Right renal cortex interstitium (tissue), 3 donors: ENCODE results near the gene ATP12A. TPM values are rescaled to one million over a fixed set of nuclear protein-coding genes. Genes with fewer than 3 reads are reported as not detected.
"Not testable (repeated sequence)": the region's sequence is repeated elsewhere in the genome, so short reads cannot be mapped to it uniquely, and the experiment has no call there.

Experiments used
- DNase-seq, 3 donors: peaks; one replicate each; pipeline ENCODE4 v3.0.0-alpha.2; 2013; ENCODE audit warnings: low read depth in 3 of 3, low spot score in 2 of 3
- polyA plus RNA-seq, 3 donors: library from polyadenylated mRNA; unstranded; fragments of 120-200 nt; gene quantifications; one replicate each; pipeline ENCODE4 v1.2.1, GENCODE V29; 2013; ENCODE audit not compliant: insufficient read length in 3 of 3

Gene ATP12A
- polyA plus RNA-seq, 3 donors, result 17.0 to 33.9 (median 17.9) TPM

DNA sequence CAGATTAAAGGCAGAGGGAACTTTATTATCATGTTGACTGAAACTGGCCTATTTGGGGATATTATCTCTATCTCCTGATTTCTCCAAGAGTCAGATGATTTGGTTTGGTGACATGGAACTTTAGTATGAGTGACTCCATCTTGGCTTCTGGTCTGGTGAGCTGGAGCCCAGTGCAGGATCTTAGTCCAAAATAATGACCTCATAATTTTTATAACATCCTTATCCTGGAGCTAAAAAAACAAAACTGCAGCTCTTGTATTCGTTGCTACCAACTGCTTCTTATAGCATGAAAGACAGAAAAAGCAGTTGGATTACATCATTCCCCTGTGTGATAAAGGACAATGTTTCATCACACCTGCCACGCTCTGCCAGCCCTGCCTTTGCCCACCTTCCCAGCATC is 44.5 kb downstream of the ATP12A start:
- DNase-seq, result no peak

DNA sequence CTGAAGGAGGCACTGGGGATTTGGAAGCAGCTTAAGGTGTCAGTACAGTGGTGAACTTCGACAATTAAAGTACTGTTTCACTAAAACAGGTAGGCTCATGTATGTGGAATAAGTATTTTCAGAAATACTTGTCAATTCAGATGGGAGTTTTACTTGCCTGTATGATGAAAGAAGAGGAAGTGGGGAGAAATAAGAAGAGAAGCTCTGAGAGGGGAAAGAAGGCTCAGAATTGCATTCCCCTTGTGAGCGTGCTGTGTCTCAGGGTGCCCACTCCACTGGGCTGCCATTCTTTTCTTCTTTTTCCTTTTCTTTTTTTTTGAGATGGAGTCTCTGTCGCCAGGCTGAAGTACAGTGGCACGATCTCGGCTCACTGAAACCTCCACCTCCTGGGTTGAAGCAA is 45.2 kb downstream of the ATP12A start:
- no peak for DNase-seq

DNA sequence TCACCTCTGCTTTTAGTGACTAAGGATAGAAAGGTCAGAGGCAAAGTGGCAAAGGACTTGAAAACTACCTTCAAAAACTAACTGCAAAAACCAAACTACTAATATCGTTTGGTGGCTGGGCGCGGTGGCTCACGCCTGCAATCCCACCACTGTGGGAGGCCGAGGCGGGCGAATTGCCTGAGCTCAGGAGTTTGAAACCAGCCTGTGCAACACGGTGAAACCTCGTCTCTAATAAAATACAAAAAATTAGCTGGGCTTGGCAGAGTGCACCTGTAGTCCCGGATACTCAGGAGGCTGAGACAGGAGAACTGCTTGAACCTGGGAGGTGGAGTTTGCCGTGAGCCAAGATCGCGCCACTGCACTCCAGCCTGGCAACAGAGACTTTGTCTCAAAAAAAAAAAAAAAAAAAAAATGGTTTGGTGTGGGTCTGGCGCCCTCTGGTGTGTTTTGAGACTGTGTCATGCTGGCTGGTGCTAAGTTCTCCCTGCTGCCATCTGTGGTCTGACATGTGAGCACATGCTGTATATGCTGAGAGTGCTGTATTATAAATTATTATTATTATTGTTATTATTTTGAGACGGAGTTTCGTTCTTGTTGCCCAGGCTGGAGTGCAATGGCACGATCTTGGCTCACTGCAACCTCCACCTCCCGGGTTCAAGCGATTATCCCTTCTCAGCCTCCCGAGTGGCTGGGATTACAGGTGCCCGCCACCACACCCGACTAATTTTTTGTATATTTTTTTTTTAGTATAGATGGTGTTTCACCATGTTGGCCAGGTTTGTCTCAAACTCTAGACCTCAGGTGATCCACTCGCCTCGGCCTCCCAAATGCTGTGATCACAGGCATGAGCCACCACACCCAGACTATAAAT is 47.8 kb downstream of the ATP12A start:
- DNase-seq, result no peak

DNA sequence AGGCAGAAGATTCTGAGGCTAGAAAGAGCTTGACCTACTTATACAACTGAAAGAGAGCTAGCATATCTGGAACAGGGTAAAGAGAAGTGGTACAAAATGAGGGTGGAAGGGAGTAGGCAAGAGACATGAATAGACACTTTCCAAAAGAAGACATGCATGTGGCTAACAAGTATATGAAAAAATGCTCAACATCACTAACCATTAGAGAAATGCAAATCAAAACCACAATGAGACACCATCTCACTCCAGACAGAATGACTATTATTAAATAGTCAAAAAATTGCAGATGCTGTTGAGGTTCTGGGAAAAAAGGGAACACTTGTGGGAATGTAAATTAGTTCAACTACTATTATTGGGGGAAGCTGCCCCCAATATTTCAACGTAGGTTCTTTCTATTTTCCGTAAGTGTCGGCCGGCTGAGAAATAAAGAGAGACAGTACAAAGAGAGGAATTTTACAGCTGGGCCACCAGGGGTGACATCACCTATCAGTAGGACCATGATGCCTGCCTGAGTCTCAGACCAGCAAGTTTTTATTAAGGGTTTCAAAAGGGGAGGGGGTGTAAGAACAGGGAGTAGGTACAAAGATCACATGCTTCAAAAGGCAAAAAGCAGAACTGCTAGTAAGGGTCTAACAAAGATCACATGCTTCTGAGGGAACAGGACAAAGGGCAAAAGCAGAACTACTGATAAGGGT is 50.8 kb downstream of the ATP12A start:
- not testable (repeated sequence) for DNase-seq

DNA sequence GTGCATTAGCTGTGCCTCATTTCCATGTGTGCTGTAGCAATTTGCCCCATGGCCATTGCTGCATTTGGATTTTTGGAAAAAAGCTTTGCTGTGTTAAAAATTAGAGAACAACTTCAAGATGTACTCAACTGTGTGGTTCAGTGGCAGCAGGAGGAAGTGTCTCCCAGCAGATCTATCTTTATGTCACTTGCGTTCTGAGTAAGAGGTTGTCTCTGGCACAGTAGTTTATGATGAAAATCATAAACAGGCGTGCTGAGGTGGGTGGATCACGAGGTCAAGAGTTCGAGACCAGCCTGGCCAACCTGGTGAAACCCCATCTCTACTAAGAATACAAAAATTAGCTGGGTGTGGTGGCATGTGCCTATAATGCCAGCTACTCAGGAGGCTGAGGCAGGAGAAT is 54.7 kb downstream of the ATP12A start:
- no peak for DNase-seq

DNA sequence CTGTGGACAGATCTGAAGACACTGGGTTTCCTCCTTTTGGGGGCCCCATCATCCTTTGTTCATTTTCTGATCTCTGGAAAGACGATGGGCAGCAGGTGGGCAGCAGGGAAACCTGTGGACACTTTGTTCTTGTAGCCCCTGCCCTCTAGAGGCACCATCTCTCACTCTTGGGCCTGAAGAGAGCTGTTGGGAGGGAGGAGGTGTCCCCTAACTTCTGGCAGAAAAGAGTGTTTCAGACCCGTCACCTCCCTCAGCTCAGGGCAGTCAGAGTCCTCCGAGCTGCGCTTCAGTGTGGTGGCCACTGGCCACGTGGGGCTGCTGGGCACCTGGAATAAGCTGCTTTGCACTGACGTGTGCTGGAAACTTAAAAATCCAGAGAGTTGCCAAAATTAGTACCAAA is 56.8 kb downstream of the ATP12A start:
- no peak for DNase-seq

DNA sequence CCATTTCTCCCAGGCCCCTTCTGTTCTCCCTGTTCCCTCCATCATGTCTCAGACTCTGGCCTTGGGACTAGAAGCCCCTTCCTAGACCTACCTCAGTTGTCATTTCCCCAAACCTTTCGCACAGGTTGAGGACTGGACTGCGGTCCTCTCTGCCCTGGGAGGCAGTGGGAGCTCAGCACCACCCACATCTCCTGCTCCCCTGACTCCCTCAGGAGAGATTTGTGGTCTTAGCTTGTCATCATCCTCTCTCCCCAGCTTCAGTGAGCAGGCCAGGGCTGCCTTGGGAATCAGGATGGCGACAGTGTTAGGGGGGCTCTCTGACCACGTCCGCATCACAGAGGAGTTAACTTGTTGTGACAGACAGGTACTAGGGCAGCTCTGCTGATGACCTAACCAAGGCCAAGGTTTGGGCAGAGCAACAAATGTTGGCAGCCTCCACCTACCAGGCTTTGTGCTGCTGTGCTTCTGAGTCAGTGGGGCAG is 58.2 kb downstream of the ATP12A start:
- no peak for DNase-seq

DNA sequence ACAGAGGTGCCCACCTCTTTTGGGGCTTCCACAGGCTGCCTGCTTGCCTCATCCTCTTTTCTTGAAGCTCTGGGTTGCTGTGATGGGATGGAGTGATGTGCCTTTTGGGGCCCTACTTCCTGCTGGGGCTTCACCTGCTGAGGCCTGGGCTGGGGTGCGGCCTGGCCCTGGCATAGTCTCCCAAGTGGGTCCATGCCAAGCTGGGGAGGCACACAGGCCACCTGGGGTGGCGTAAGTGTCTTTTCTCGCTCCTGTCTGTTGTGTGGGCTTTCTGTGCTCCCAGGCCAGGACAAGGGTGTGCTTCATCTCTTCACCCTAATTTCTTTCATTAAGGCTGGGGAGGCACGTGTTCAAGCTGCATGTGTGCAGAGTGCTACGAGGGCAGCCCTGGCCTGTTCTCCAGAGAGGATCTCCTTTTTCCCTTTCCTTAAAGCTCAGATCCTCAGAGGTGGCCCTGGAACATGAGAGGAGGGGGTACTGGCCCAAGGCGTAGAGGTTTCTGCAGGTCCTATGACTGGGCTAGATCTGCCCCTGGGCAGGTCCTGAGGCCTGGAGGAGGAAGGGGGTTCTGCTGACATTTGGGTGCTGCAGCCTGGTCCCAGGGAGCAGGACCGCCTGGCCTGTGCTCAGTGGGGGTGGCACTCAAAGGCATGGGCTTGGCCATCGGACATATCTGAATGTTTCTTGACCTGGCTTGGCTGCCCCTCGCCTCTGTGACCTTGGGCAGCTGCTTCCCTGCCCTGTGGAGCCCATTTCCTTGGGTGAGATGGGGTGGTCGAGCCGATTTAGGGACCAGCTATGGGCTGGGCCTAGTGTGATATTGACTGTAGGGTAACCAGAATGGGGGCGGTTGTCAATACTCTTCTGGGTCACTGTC is 60.0 kb downstream of the ATP12A start:
- DNase-seq, result no peak

DNA sequence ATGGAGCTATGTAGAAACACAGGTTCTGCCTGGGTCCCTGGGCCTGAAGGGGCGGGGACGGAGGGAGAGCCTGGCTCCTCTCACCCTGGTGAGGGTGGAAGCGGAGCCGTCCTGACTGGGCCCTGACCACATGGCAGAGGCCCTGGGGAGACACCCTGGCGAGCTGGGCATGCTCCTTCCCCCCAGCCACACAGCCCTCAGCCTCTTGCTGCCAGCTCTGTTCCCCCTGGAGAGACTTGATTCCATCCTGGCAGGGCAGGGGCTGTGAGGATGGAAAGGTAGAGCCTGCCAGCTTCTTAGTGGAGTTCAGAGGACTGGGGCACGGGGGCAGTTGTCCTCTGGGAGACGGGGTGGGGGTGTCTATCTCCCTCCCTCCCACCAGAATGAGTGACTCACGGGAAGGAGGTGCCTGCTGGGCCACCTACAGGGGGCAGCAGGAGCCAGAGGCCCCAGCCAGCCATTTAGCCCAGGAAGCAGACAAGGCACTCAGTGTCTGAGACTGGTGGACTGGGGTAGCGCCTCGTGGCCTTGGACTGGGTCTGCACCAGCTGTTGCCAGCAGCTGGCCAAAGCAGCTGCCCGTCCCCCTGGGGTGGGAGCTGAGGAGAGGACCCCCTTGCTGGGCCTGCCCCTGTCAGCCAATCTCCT is 60.9 kb downstream of the ATP12A start:
- no peak for DNase-seq

DNA sequence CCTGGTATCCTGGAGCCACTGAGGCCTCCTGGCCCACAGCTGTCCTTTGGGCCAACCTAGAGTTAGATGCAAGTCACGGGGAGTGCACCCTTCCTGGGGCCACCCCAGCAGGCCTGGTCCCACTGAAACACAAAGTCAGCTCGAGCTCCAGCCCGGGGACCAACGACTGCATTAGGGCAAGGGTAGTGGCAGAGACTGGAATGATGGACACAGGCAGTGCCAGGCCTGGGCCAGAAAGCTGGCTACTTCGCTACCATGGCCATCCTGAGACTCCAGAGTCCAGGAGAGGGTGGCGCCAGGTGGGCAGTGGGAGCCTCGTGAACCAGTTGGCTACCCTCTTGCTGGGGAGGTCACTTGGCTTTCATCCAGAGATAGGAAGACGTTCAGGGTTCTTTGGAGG is 61.6 kb downstream of the ATP12A start:
- no peak for DNase-seq

DNA sequence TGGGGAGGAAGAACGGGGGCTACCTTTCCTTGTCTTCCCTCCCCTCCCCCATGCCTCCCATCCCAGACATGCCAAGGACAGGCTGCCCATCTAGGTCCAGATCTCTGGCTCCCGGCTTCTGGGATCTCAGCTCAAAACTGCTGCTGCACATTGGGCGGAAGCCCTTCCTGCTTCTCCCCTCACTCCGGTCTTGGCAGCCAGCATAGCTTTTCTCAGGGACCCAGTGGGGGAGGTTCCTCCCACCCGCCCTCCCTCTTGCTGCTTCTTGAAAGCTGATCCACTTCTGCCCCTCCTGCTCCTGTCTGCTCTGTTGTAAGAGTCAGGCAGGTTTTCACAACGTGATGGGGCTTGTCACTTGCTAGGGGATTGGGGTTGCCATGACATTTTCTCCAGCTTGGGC is 62.1 kb downstream of the ATP12A start:
- DNase-seq, result no peak

DNA sequence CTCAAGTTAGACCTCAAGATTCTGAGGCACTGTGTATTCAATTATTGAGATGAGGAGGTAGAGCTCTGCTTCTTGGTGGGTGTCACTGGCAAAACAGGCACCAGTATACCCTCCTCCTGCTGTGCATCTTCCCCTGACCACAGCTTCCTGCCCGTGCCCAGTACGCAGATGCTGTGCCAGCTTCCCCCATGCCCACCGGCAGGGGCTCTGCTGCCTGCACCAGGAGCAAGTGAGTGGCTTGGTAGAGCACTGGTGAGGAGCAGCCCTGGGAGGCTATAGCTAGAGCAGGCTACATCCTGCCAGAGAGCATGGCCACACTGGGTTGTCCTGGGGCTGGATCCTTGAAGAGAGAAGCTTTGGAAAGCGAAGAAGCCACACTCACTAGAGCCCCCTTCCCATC is 62.8 kb downstream of the ATP12A start:
- no peak for DNase-seq

DNA sequence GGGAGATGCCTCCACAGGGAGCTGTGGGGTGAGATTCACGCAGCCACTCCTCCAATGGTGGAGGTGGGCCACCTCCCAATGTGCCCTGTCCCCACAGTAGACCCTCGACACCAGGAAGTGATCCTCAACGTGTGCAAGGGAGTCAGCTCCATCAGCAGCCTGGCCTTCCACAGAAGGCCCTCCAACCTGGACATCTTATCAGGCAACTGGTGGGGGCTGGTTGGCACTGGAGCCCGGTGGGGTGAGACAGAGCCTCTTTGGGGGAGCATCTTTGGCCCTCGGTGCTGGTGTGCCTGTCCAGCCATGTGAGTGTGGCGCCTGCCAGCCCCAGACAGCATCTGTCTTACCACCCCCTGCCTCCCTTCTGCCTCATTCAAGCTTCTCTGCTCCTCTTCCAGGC is 64.0 kb downstream of the ATP12A start:
- DNase-seq, result no peak

DNA sequence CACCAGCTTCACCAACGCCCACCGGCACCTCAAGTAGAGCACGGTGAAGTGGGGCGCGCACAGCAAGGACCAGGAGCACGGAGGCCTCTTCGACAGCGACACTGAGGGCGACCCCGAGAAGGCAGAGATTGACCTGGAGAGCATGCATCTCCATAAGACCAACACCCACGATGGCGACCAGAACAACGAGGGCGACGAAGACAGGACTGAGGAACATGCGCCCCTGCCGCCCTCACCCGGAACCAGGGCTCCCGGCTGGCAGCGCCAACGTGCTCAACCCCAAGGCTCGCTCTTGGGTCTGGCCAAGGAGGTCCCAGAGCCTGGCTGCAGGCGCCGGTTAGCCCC is 65.3 kb downstream of the ATP12A start:
- no peak for DNase-seq

DNA sequence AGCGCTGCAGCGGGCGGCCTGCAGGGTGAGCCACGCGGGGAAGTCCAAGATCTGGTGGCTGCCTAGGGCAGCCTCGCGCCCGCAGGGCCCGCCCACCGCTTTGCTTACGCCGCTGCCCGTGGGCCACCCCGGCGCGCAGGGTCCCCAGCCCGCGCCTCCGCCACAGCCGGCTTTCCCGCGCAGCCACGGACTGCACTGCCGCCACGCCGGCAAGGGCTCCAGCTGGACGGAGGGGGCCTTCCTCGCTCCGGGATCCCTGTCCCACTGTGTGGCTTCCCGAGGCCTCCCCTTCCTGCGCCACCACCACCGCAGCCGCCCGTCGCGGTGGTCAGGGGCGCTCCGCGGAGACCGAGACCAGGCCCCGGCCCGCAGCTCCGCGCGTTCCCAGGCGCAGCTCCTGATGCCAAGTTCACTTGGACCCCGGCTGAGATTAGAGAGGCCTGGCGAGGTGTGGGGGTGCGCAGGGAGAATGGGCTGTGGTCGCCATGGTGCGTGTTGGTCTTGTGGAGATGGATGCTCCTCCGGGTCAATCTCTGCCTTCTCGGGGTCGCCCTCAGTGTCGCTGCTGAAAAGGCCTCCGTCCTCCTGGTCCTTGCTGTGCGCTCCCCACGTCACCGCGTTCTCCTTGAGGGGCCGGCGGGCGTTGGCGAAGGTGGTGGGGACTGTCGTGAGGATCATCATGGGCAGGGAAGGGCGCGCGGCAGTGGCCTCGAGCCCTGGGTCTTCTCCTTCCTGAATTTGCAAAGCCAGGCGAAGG is 65.8 kb downstream of the ATP12A start:
- DNase-seq, result no peak

DNA sequence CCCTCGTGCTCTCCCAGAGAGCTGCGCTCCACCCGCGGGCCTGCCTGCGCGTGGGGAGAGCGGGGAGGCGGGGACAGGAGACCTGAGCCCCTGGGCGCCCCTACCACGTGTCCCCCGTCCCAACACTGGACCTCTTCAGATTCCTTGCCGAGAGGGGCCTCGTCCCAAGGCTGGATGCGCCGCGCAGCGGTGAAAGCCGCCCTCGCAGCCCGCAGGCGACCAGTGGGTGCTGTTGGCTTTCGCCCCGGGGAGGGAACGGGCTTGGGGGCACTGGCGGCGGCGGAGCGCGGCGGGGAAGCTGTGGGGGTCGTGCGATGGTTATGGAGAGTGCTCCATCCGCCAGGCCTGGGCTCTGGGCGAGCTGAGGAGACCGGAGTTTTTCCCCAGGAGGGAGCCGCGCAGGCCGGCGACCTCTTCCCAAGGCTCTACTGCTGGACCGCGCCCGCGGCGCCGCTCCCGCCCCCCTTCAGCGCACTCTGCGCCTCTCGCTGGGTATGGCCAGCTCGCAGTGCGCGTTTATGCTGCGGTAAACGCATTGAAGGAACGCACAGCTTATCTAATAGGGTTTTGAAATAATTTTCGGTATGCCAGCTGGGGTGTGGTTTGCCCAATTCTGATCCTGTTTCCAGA is 66.5 kb downstream of the ATP12A start:
- DNase-seq, result no peak

DNA sequence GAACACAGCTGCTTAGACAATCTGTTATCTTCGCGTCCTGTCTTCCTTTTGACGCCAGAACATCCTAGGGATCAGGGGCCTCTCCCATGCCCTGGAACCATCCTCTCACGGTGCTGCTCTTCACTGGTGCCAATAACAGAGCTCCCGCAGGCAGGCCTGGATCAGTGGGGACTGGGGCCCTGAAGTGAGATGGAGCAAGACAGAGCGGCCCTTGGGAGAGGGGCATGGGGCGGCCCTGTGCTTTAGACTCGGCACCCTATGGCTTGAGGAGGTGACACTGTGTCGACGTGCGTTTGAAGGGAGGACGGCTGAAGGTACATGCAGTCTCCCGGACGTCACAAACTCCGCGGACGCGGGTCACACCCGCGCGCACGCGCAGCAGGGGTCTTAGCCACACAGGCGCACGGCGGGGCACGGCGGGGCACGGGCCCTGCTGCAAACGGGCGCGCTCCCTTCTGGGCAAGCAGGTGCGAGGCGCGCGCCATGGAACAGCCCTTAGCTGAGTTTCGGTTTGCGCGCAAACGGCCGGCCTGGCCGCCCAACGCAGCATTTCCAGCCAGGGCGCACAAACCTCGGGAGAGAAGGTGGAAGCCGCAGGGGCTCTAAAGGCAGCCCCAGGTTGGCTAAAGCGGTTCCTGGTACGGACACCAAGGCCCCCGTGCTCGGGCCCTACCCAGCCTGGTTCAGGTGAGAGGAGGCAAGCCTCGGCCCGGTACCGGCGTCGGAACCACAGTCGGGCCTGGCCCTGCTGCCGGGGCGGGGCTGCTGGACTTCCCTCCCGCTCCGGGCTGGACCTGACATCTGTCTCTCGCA is 67.2 kb downstream of the ATP12A start:
- no peak for DNase-seq

DNA sequence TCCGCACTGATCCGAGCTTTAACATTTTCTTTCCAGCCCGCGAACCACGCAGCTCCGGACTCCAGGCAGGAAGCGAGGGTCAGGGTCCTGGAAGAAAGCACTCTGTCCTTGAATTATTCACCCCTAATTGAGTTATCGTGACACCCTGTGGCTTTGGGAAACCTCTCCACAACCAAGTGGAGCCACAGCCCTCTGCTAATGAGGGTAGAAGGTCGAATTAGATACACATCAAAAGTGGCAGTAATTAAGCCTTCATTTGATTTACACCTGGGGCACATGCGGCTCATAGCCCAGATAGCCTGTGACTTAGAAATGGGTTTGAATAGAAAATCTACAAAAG is 67.8 kb downstream of the ATP12A start:
- no peak for DNase-seq

DNA sequence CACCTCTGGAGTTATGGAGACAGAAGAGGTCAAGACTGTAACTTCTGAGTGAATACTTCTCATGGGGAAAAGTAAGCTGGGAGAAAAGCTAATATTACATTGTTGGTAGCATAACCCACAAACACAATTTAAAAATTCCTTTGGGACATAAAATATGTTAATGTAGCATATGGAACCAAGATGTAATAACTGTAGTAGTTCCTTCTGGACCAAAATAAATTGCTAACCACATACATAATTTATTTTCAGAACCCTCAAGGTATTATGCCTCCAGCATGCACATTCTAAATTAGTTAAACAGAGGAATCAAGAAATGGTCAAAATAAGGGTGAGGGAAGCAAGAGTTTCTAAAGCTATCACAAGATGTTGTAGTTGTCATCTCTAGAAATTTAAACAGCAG is 79.0 kb downstream of the ATP12A start:
- no peak for DNase-seq
